SU-DHL-6 (cell line): ENCODE results near the gene ASAP2.

Experiments
- H2AFZ ChIP-seq: fragments of 200-600 bp; sonication (generic); 2 replicates; pipeline ENCODE4 v1.6.1; 2014; ENCODE audit warnings: low read depth, mild to moderate bottlenecking, moderate library complexity, mixed read lengths, antibody characterized with exemption, low read length; ENCODE audit not compliant: severe bottlenecking
- H3F3A ChIP-seq: fragments of 200-600 bp; shearing (Covaris generic); 2 replicates; pipeline ENCODE4 v1.6.0; 2016; ENCODE audit warnings: antibody characterized with exemption, mild to moderate bottlenecking; ENCODE audit not compliant: insufficient read depth
- H3K27ac ChIP-seq: fragments of 200-600 bp; sonication (generic); 2 replicates; pipeline ENCODE4 v1.5.1; 2016; ENCODE audit warnings: low read depth, mild to moderate bottlenecking, low read length, moderate library complexity, mixed read lengths
- H3K27me3 ChIP-seq: fragments of 200-600 bp; sonication (generic), shearing (Covaris generic); 2 replicates; pipeline ENCODE4 v1.6.0; 2014; ENCODE audit warnings: mild to moderate bottlenecking, low read length
- H3K36me3 ChIP-seq: fragments of 200-600 bp; sonication (generic); 2 replicates; pipeline ENCODE4 v1.6.1; 2014; ENCODE audit warnings: mild to moderate bottlenecking, low read length, mixed read lengths
- H3K4me2 ChIP-seq: fragments of 300-600, 200-600 bp; shearing (Covaris generic), sonication (generic); 2 replicates; pipeline ENCODE4 v1.6.0; 2014; ENCODE audit warnings: low read length, low read depth, mild to moderate bottlenecking; ENCODE audit not compliant: poor library complexity, severe bottlenecking
- H3K4me3 ChIP-seq: fragments of 200-600 bp; sonication (generic); 2 replicates; pipeline ENCODE4 v1.5.1; 2014; ENCODE audit warnings: antibody characterized with exemption, low read length, mild to moderate bottlenecking, mixed read lengths; ENCODE audit not compliant: insufficient read depth, poor library complexity, severe bottlenecking
- H3K79me2 ChIP-seq: fragments of 200-600 bp; sonication (generic); 2 replicates; pipeline ENCODE4 v1.6.1; 2014; ENCODE audit warnings: mild to moderate bottlenecking, low read length, moderate library complexity; ENCODE audit not compliant: insufficient read depth
- H3K9ac ChIP-seq: fragments of 200-600 bp; sonication (generic); 2 replicates; pipeline ENCODE4 v1.7.0; 2014; ENCODE audit warnings: mild to moderate bottlenecking, low read length
- H3K9me2 ChIP-seq: fragments of 200-600 bp; sonication (generic); replicated peaks from 2 replicates; pipeline ENCODE4 v1.6.1; 2014; ENCODE audit warnings: low read length; ENCODE audit not compliant: insufficient read depth
- H3K9me3 ChIP-seq: fragments of 200-600 bp; sonication (generic); 2 replicates; pipeline ENCODE4 v1.6.1; 2014; ENCODE audit warnings: low read length, mixed read lengths; ENCODE audit not compliant: insufficient read depth
- H4K20me1 ChIP-seq: fragments of 200-600 bp; sonication (generic); 2 replicates; pipeline ENCODE4 v1.6.1; 2014; ENCODE audit warnings: low read depth, mild to moderate bottlenecking, antibody characterized with exemption, low read length, moderate library complexity, mixed read lengths
- CTCF ChIP-seq: fragments of 200-600 bp; sonication (generic); IDR thresholded peaks from one replicate; pipeline ENCODE4 v1.5.1; 2017; ENCODE audit warnings: antibody characterized with exemption, mild to moderate bottlenecking, low read length, moderate library complexity; ENCODE audit not compliant: insufficient read depth, poor library complexity, severe bottlenecking
- EZH2phosphoT487 ChIP-seq: fragments of 200-600 bp; sonication (generic), shearing (Covaris generic); conservative IDR thresholded peaks from 2 replicates; pipeline ENCODE4 v1.6.1; 2018; ENCODE audit warnings: mild to moderate bottlenecking, antibody characterized with exemption, low read length, moderate library complexity, mixed read lengths

ASAP2 gene

GRCh38 chr2:9342659-9343058, 136.0 kb downstream of the ASAP2 start:
- Histone ChIP-seq H3K9me3 (no peaks in the 10 kb centered on the region), H3K4me2 (no peak overlapping the region), H3K27me3 (no peaks in the 10 kb centered on the region), H3K79me2 (no peaks in the 10 kb centered on the region), H3K4me3 (no peak overlapping the region), H3F3A (no peaks in the 10 kb centered on the region), H3K9ac (no peak overlapping the region), H4K20me1 (no peaks in the 10 kb centered on the region), H3K36me3 (no peaks in the 10 kb centered on the region), H2AFZ (no peak overlapping the region), H3K9me2 (no peaks in the 10 kb centered on the region), H3K27ac (no peak overlapping the region)
- TF ChIP-seq CTCF: no peak
- no peak for TF ChIP-seq EZH2phosphoT487

GRCh38 chr2:9343524-9343923, 136.9 kb downstream of the ASAP2 start:
- Histone ChIP-seq H2AFZ (no peak overlapping the region), H3K36me3 (no peaks in the 10 kb centered on the region), H3K9me2 (no peaks in the 10 kb centered on the region), H3K9me3 (no peaks in the 10 kb centered on the region), H3K27me3 (no peaks in the 10 kb centered on the region), H3K9ac (no peak overlapping the region), H4K20me1 (no peaks in the 10 kb centered on the region), H3K79me2 (no peaks in the 10 kb centered on the region), H3K27ac (no peak overlapping the region), H3F3A (no peaks in the 10 kb centered on the region), H3K4me3 (no peak overlapping the region), H3K4me2 (no peak overlapping the region)
- TF ChIP-seq CTCF: no peak
- no peak for TF ChIP-seq EZH2phosphoT487

- no peak for TF ChIP-seq EZH2phosphoT487
- no peak for TF ChIP-seq CTCF
- Histone ChIP-seq H2AFZ (no peak overlapping the region), H3K36me3 (no peaks in the 10 kb centered on the region), H3K9me3 (no peaks in the 10 kb centered on the region), H3K79me2 (no peaks in the 10 kb centered on the region), H4K20me1 (no peaks in the 10 kb centered on the region), H3F3A (no peaks in the 10 kb centered on the region), H3K4me3 (no peak overlapping the region), H3K4me2 (no peak overlapping the region), H3K27ac (no peak overlapping the region), H3K9ac (no peak overlapping the region), H3K9me2 (no peaks in the 10 kb centered on the region), H3K27me3 (no peaks in the 10 kb centered on the region)
Observed at GRCh38 chr2:9344434-9344833, 137.8 kb downstream of the ASAP2 start.
